GM18951 (cell line): ENCODE results near the gene TEX51.

Experiments
- POLR2A ChIP-seq: IDR thresholded peaks from 4 replicates; pipeline ENCODE4 v1.6.1; 2011; ENCODE audit warnings: mild to moderate bottlenecking; ENCODE audit not compliant: insufficient read length, insufficient read depth; ENCODE audit errors: extremely low read depth
- in situ Hi-C: fragments of 300-500 bp; cut with MboI; formaldehyde crosslinking; loops from one replicate; pipeline ENCODE4 v1.12.0; 2022; ENCODE audit warnings: low sequenced_read_pairs, mixed read lengths, inconsistent platforms; ENCODE audit not compliant: unreplicated experiment

TEX51 gene

GRCh38 chr2:126882181-126882580 lies 16.5 kb upstream of the TEX51 start:
- in situ Hi-C loops, result no loop called here
- TF ChIP-seq POLR2A, result no peak

DNA sequence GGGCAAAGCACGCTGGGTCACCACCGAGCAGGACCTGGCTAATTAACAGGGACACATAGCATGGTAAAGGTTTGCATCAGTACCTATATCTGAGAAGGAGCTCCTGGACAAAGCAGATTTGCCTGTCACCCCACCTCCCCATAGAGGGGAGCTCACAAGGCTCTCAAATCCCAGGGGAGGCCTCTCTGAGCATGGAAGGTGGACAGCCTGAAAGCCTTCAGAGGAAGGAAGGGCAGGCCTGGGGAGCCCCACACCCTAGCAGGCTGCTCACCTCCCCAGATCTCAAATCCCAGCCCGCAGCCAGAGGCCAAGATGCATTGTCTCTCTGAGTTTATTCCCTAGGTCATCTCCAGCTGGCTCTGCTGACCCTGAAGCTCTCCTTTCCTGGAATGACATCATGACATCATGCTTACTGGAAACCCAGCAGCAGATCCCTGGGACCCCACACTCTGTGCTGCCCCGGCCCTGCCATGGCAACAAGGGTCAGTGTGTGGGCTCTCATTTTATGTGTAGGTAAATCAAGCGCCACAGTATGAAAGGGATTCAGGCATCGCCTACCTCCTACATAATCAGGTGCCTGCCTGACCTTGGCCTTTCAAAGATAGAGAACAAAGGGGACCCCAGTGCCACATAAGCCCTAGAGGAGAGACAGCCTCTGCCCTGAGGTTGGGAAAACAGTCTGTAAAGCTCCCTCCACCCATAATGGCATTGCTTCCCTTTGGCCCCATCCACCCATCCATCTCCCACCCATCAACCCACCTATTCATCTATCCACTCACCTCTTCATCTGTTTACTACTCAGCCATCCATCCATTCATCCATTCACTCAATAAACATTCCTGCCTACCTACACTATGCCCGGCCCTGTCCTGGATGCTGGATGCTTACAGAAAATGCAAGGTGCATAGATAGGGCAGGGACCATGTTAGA lies 15.7 kb upstream of the TEX51 start:
- in situ Hi-C loops, result no loop called here
- TF ChIP-seq POLR2A, result no peak

GRCh38 chr2:126883666-126884040 lies 15.0 kb upstream of the TEX51 start:
- in situ Hi-C loops, result no loop called here
- no peak for TF ChIP-seq POLR2A

GRCh38 chr2:126884861-126885750 lies 13.6 kb upstream of the TEX51 start:
- in situ Hi-C loops, result no loop called here
- no peak for TF ChIP-seq POLR2A

GRCh38 chr2:126885751-126886210 lies 12.9 kb upstream of the TEX51 start:
- in situ Hi-C loops, result no loop called here

DNA sequence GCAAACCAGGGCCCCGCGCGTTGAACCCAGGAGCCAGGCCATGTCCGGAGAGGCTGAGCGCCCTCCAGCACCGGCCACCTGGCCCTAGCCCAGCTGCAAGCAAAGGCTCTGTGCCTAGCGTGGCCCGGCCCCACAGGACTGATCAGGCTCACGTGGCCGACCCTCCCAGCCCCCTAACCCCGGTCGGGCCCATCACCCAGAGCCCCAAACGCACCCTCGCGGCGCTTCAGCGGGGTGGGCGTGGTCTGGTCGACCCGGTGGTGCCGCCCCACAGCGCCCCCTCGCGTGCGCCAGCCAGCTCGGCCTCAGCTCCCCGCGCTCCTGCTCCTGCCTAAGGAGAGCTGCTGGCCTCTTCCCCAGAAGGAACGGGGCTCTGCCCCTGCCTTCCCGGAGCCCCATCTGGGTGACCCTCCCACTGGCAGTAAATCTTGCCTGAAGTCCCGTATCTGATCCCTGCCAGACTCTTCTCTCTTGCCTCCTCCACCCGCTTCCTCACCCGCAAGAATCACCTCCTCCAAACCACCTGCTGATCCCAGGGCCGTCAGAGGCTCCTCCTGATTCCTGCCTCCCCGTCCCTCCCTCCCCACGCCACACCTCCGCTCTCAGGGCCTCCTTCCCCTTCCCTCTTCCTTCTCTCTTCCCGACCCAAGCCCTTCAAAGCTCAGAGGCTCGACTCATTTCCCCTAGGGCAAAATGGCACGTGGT lies 12.3 kb upstream of the TEX51 start:
- in situ Hi-C loops, result no loop called here
- TF ChIP-seq POLR2A, result no peak

More at GRCh38 chr2:126885751-126886210, 12.9 kb upstream of the TEX51 start:
- TF ChIP-seq POLR2A, result no peak

GRCh38 chr2:126886916-126887280 lies 11.8 kb upstream of the TEX51 start:
- no peak for TF ChIP-seq POLR2A
- in situ Hi-C loops, result no loop called here

DNA sequence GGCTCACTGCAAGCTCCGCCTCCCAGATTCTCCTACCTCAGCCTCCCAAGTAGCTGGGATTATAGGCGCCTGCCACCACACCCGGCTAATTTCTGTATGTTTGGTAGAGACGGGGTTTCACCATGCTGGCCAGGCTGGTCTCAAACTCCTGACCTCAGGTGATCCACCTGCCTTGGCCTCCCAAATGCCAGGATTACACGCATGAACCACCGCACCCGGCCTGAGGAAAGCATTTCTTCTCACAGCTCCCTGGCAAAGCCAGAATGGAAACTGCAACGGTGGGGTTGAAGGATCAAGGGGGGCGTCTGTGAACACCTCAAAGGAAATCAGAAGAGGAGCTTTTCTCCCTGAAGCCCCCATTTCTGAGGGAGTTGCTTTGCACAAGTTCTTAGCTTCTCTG lies 11.2 kb upstream of the TEX51 start:
- in situ Hi-C loops, result no loop called here
- no peak for TF ChIP-seq POLR2A

GRCh38 chr2:126888046-126888445 lies 10.6 kb upstream of the TEX51 start:
- TF ChIP-seq POLR2A, result no peak
- in situ Hi-C loops, result no loop called here

DNA sequence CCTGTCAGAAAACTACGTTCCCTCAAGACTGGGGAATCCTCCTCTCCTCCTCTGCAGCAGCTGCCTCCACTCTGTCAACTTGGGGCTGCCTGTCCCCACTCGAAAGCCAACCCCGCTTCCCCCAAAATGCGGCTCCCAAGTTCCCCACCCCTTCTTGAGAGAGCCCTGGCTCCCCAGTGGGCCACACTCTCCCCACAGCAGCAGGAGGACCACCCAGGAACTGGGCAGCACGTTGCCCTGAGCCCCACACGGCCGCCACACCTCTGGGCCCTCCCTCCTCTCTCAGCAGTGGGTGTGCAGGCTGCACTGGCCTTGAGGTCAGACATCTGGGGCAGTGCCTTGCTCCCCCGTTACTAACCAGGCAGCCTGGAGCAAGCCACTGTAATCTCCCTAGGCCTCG lies 9.6 kb upstream of the TEX51 start:
- in situ Hi-C loops, result no loop called here
- TF ChIP-seq POLR2A, result no peak

DNA sequence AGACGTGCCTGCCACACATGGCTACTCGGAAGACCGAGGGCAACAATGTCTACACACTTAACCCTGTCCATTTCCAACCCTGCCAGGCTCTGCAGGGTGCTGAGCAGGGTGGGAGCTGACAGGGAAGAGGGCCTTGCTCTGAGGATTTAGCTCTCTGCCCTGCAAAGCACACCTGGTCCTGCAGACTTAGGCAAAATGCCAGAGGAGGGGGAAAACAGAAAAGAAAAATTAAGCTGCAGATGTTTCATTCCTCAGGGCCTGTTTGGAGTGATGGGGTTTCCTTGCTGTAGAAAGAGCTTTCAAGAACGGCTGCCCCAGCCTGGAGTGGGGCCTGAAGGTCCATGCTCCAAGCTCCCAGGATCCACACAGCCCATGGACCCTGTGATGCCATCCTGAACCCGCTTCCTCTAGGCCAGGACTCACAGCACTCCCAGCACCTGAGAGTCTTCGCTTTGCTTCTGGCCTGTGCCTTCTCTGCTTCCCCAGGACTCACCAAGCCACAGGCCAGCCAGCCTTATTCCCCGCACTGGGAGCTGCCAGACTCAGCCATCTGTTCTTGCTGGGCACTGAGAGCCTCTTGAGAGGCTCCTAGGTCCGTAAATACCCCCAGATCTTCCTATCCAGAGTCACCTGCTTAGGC lies 9.1 kb upstream of the TEX51 start:
- in situ Hi-C loops, result no loop called here
- no peak for TF ChIP-seq POLR2A

DNA sequence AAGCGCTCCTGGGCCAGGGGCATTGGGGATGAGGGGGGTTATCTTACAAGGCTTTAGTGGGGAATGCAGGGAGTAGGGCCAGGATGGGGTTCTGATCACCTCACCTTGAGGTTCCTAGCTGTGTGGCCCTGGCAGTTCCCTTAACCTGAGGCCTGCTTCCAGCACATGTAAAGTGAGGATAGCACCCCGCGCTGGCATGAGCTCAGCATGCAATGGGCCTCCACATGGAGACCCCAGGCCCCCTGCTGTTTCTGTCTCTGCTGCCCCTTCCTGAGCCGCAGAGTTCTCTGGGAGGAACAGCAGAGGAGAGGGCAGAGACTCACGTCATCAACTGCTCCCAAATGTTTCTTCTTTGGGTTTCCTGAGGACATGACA lies 8.6 kb upstream of the TEX51 start:
- in situ Hi-C loops, result no loop called here
- no peak for TF ChIP-seq POLR2A
